HG03378 (cell line): ENCODE results near the gene NADK2.
A peak's percentile ranks its signal among the peaks of the same experiment; 100 is the strongest.

Source experiments
- ATAC-seq: cut with Tn5 transposase; IDR thresholded peaks from one replicate; pipeline ENCODE4 v1.9.1; 2021; ENCODE audit warnings: mild to moderate bottlenecking, moderate library complexity; ENCODE audit not compliant: unreplicated experiment

Gene NADK2

GRCh38 chr5:36246036-36246800 lies 4.5 kb upstream of the NADK2 start:
- ATAC-seq = no peak

- ATAC-seq = no peak
Observed at GRCh38 chr5:36244076-36244475, 2.4 kb upstream of the NADK2 start.

DNA sequence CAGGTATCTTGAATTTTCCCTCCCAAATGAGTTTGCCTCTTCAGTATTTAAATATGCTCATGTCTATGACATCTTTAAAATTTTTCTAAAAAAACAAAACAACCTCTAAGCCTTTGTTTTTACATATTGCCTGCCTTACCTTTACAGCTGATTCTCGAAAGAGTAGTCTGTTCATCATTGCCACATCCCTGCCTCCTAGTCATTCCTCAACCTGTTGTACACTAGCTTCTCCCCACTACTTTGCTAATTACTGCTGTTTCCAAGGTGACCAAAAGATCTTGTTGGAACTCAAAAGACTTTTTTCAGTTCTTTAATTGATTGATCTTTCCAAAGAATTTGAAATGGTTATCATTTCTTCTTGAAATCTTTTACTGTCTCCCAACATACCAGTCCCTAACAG lies 1.9 kb upstream of the NADK2 start:
- ATAC-seq = no peak

- no peak for ATAC-seq
Observed at GRCh38 chr5:36242534-36243485, 1.1 kb upstream of the NADK2 start.

GRCh38 chr5:36240779-36241630 lies 720 bp downstream of the NADK2 start:
- ATAC-seq = peak; percentile 23

- ATAC-seq = no peak
Observed at GRCh38 chr5:36239370-36240293, 2.1 kb downstream of the NADK2 start.

GRCh38 chr5:36238502-36239295 lies 3.0 kb downstream of the NADK2 start:
- no peak for ATAC-seq

GRCh38 chr5:36237751-36238150 lies 4.0 kb downstream of the NADK2 start:
- no peak for ATAC-seq

DNA sequence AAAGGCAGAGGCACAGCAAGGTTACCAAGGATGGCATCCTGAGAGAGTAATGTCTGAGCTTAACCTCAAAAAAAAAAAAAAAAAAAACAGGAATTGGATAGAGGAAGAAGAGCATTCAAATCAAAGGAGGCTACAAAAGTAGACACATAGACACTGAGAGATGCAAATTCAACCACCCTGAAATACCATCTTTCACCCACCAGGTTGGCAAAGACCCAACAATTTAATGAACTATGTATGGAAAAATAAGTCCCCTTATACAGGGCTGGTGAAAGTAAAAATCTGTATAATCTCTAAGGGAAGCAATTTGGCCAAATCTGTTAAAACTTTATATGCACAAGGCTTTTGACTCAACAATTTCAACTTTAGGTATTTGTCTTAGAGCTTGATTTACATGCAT lies 4.9 kb downstream of the NADK2 start:
- ATAC-seq = no peak

DNA sequence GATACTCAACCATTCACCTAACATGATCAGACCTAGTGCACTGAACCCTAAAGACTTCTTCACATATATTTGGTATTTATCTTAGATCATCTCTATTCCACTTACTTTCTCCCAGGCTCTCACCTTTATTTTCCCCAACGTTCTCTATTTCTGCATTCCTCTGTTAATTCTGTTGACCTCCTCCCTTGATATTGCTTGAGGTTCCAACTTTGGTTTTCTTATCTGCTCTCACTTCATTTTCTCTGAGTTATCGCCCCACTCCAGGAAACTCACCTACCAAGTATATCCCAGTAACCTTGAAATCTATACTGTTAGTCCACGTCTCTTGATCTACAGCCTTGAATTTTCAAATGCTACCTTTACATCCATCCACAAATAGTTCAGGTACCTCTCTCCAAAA lies 9.2 kb downstream of the NADK2 start:
- ATAC-seq = no peak

GRCh38 chr5:36230151-36230790 lies 11.5 kb downstream of the NADK2 start:
- ATAC-seq = no peak

GRCh38 chr5:36228505-36228904 lies 13.2 kb downstream of the NADK2 start:
- no peak for ATAC-seq

- no peak for ATAC-seq
Observed at GRCh38 chr5:36227046-36227445, 14.7 kb downstream of the NADK2 start.

GRCh38 chr5:36222620-36223019 lies 19.1 kb downstream of the NADK2 start:
- no peak for ATAC-seq

DNA sequence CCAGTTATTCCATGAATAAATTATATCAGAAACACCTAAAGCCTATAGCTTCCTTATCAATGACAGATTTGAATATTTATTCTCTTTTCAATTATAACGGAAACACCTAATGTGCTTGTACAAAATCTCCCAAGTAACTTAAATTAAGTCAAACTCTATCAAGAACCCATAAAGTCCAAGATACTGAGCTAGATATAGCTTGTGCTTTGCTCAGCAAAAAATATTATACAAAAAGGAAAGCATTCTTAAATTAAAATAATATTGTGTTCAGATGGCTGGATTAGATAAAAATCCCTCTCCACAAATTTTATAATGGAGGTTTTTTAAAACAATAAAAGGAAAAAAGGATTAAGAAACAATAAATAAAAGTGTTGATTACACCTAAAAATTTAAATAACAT lies 23.7 kb downstream of the NADK2 start:
- ATAC-seq = no peak

GRCh38 chr5:36217567-36217966 lies 24.2 kb downstream of the NADK2 start:
- ATAC-seq = no peak

DNA sequence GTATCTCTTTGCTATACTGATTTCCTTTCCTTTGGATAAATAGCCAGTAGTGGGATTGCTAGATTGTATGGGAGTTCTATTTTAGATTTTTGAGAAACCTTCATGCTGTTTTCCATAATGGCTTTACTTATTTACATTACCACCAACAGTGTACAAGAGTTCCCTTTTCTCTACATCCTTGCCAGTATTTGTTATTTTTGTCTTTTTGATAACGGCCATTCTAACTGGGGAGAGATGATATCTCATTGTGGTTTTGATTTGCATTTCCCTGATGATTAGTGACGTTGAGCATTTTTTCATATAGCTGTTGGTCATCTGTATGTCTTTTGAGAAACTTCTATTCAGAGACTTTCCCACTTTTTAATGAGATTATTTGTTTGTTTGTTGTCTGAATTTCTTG lies 25.8 kb downstream of the NADK2 start:
- ATAC-seq = no peak

DNA sequence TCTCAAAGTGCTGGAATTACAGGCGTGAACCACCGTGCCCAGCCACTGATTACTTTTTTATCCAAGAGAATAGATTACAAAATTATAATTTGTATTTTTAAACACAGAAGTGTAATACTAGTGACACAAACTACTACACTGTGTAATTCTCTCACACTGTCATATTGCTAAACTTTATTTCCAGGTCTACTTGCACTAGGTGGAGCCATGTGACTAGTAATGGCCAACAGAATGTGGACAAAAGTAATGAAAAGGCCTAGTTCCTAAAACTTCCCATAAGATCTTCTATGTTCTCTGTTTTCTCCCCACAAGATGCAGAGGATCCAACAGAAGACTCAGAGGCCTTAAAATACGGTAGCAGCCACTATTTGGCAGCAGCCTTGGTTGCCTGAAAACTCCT lies 27.3 kb downstream of the NADK2 start:
- no peak for ATAC-seq

- no peak for ATAC-seq
Observed at GRCh38 chr5:36209664-36210063, 32.1 kb downstream of the NADK2 start.
